Measurements from ENCODE around the gene HEBP2.

DNA sequence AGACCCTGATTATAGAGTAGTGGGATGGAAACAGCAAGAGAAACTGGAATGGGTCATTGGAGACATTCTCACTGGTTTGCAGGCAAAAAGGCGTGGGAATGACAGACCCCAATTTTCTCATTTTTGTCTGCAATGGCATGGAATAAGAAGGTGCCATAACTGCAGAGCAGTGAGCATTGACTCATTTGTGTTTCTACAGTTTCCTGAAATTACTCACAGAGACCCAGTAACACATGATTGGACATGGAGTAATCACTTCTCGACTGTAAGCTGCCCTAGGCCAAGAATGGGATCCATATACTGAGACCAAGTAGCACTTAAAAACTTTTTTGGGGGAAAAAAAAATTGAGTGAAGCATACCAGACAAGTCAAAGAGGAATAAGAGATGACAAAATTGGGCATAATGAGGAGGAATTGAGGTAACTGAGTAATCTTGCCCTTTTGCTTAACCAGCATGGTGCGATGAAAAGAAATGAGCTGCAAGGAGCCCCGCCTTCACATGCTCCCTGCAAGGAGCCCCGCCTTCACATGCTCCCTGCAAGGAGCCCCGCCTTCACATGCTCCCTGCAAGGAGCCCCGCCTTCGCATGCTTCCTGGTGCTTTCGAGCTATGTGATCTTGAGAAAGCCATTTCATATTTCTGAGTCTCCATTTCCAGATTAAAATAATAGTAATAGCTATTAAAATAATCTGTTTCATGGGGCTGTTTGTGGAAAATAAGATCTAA, 51.1 kb downstream of the HEBP2 start:
- TF ChIP-seq, protein P1, sequence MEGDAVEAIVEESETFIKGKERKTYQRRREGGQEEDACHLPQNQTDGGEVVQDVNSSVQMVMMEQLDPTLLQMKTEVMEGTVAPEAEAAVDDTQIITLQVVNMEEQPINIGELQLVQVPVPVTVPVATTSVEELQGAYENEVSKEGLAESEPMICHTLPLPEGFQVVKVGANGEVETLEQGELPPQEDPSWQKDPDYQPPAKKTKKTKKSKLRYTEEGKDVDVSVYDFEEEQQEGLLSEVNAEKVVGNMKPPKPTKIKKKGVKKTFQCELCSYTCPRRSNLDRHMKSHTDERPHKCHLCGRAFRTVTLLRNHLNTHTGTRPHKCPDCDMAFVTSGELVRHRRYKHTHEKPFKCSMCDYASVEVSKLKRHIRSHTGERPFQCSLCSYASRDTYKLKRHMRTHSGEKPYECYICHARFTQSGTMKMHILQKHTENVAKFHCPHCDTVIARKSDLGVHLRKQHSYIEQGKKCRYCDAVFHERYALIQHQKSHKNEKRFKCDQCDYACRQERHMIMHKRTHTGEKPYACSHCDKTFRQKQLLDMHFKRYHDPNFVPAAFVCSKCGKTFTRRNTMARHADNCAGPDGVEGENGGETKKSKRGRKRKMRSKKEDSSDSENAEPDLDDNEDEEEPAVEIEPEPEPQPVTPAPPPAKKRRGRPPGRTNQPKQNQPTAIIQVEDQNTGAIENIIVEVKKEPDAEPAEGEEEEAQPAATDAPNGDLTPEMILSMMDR (IDR thresholded peaks at IDR 0.05): no peak
- TF ChIP-seq, protein P2, sequence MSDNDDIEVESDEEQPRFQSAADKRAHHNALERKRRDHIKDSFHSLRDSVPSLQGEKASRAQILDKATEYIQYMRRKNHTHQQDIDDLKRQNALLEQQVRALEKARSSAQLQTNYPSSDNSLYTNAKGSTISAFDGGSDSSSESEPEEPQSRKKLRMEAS (CRISPR knock-in tag; IDR thresholded peaks at IDR 0.05): no peak

All from WTC11 (cell line).